Fibroblast of villous mesenchyme (primary cell): Measurements from ENCODE around the gene HAGHL. TPM values are rescaled to one million over a fixed set of nuclear protein-coding genes. Genes with fewer than 3 reads are reported as not detected.
A peak's percentile ranks its signal among the peaks of the same experiment; 100 is the strongest.

Experiments used
- DNase-seq: peaks from one replicate; pipeline ENCODE4 v3.0.0-alpha.2; 2010; ENCODE audit warnings: low read depth
- H3K4me3 ChIP-seq: 2 replicates; pipeline ENCODE4 v1.5.1; 2011; ENCODE audit warnings: low read depth, mild to moderate bottlenecking, low read length
- CTCF ChIP-seq: IDR thresholded peaks from 2 replicates; pipeline ENCODE4 v1.5.1; 2012; ENCODE audit warnings: low read depth, mild to moderate bottlenecking, low read length; ENCODE audit not compliant: insufficient read depth
- total RNA-seq: library from RNA; depleted of rRNA; stranded (reverse); fragments of >200 nt; gene quantifications from 2 replicates; pipeline ENCODE4 v1.2.3, GENCODE V29; 2012

The HAGHL gene
- total RNA-seq, 1 donor: 14.7 TPM

GRCh38 chr16:724188-725040 is 2.5 kb upstream of the HAGHL start:
- no peak for TF ChIP-seq CTCF
- no peak overlapping the region for H3K4me3 ChIP-seq
- no peak for DNase-seq

DNA sequence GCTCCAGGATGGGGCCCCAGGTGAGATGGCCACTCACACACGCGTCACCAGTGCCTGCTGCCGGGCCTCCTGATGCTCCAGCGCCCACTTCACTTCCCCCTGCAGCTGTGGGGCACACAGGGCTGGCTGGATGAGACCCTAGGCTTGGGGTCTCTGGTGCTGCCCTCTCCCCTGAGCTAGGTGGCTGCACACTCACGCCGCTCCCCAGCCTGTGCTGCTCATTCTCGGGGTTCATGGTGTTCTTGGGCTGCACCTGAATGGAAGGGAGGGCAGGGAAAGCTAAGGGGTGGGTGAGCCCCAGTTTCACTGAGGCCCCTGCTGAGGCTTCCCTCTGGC is 1.9 kb upstream of the HAGHL start:
- no peak for DNase-seq
- H3K4me3 ChIP-seq: no peak overlapping the region
- no peak for TF ChIP-seq CTCF

DNA sequence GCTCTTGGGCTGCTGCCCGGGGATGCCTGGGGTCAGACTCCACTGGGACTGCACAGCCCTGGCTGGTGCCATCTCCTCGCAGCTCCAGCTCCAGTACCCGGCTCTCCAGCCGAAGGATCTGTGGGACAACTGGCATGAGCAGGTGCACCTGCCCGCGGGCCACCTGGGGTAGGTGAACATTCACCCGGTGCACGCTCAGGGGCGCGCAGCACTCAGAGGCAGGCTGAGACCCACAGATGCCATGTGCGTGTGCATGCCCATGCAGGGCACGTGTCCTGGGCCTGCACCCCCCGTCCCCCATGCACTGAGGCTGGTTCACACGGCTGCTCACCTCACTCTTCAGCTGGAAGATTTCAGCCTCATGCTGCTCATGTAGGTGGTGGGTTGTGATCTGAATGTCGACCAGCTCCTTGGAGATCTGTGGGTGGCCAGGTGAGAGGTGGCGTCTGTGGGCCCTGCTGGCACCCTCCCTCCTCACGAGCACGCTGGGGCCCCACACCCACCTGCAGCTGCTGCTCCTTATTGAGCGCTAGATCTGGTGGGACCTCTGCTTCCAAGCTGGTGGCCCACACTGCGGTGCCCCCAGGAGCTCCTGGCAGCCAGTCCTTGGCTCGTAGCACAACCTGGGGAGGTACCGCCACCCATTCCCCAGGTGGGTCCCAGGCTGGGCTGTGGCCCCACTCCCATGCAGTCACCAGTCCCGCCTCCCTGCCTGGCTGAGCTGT is 1.3 kb upstream of the HAGHL start:
- no peak overlapping the region for H3K4me3 ChIP-seq
- no peak for DNase-seq
- no peak for TF ChIP-seq CTCF

DNA sequence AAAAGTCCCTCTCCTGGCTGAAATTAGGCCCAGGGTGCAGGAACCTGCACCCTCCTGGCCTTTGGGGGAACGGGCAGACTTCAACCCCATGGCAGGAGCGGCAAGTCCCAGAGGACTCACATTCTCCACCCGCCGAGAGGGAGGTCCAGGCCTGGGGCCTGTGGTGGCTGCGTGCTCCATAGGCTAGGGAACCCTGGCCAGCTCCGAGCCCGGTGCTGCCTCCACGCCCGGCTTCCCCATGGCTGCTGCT is 793 bp upstream of the HAGHL start:
- DNase-seq: no peak
- no peak overlapping the region for H3K4me3 ChIP-seq
- TF ChIP-seq CTCF: no peak

DNA sequence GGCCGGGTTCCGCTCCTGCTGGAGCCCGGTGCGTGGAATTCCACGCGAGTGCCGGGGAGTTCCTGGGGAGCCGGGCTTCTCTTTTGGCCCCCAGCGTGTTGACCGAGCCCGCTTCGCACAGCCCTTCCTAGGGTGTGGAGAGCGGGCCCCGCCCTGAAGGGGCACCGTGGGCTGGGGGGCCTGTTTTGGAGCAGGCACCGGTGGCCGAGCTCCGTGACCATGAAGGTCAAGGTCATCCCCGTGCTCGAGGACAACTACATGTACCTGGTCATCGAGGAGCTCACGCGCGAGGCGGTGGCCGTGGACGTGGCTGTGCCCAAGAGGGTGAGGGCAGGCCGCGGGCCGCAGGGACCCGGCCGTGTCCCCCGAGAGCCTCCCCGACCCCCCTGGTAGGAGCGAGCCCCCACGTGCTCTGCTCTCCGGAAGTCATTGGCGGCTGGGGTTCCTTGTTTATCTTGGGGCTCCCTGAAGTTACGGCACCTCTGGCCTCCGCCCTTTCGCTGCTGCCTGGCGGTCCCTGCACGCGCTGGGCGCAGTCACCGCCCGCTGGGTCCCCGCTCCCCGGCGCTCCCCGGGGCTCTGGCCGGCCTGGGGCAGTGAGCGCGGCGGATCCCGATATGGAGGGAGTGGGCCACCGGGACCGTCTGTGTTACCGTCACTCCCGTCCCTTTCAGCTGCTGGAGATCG is 528 bp downstream of the HAGHL start:
- no peak for DNase-seq
- no peak for TF ChIP-seq CTCF
- peak overlapping the region; percentile 76 for H3K4me3 ChIP-seq

DNA sequence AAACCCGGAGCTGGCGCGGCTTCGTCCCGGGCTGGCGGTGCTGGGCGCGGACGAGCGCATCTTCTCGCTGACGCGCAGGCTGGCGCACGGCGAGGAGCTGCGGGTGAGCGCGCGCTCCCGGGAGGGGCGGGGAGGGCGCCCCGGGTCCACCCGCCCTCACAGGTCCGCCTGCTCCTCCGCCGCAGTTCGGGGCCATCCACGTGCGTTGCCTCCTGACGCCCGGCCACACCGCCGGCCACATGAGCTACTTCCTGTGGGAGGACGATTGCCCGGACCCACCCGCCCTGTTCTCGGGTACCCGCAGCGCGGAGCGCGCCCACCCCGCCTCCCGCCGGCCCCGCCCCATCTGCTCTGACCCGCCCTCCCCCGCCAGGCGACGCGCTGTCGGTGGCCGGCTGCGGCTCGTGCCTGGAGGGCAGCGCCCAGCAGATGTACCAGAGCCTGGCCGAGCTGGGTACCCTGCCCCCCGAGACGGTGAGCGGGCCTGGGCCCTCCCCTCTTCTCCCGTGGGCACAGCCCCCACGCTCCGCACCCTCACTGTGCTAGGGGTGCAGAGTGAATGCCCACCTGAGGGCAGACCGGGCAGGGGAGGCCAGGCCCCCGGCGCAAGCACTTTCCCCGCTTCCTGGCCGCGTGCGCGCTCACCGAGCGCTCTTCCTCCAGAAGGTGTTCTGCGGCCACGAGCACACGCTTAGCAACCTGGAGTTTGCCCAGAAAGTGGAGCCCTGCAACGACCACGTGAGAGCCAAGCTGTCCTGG is 1.4 kb downstream of the HAGHL start:
- no peak for TF ChIP-seq CTCF
- peak overlapping the region; percentile 76 for H3K4me3 ChIP-seq
- DNase-seq: peak; percentile 79
